ENCODE data around the gene IDUA.
"Not testable (repeated sequence)": the region's sequence is repeated elsewhere in the genome, so short reads cannot be mapped to it uniquely, and the experiment has no call there.

The IDUA gene

GRCh38 chr4:967113-968104 is 19.4 kb upstream of the IDUA start:
- H3K4me1 ChIP-seq = peaks cover 2% of the 10 kb centered on the region; the same call in 1 of the 2 replicates
- no peak overlapping the region for H3K4me3 ChIP-seq
- in situ Hi-C loops (cut with MboI; ENCODE audit: low sequenced_read_pairs) = no loop called here
- H3K27me3 ChIP-seq (ENCODE audit: low read depth) = no peaks in the 10 kb centered on the region
- DNase-seq (ENCODE audit: low spot score in 2 of 2) = no peak
- H3K36me3 ChIP-seq (replicated peaks) = no peaks in the 10 kb centered on the region
- H3K9me3 ChIP-seq = no peaks in the 10 kb centered on the region

DNA sequence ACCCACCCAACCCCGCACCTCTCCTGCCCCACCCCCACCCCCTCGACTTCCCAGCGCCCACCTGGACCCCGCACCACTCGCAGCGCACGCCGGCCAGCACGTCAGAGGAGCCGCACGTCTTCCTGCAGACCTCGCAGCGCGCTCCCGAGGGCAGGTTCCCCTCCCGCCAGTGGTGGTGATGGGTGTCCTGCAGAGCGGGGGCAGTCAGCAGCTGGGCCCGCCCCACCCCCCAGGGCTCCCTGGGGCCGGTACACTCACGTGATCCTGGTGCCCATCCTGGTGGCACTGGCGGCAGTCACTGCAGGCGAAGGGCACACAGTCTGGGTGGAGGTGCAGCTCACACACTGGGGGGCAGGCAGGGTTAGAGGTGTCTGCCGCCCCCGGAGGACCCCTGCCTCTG is 18.6 kb upstream of the IDUA start:
- no peak overlapping the region for H3K4me3 ChIP-seq
- in situ Hi-C loops (cut with MboI; ENCODE audit: low sequenced_read_pairs) = no loop called here
- H3K27me3 ChIP-seq (ENCODE audit: low read depth) = no peaks in the 10 kb centered on the region
- H3K4me1 ChIP-seq = peaks cover 2% of the 10 kb centered on the region; the same call in 1 of the 2 replicates
- DNase-seq (ENCODE audit: low spot score in 2 of 2) = no peak
- no peaks in the 10 kb centered on the region for H3K9me3 ChIP-seq
- no peaks in the 10 kb centered on the region for H3K36me3 ChIP-seq (replicated peaks)

DNA sequence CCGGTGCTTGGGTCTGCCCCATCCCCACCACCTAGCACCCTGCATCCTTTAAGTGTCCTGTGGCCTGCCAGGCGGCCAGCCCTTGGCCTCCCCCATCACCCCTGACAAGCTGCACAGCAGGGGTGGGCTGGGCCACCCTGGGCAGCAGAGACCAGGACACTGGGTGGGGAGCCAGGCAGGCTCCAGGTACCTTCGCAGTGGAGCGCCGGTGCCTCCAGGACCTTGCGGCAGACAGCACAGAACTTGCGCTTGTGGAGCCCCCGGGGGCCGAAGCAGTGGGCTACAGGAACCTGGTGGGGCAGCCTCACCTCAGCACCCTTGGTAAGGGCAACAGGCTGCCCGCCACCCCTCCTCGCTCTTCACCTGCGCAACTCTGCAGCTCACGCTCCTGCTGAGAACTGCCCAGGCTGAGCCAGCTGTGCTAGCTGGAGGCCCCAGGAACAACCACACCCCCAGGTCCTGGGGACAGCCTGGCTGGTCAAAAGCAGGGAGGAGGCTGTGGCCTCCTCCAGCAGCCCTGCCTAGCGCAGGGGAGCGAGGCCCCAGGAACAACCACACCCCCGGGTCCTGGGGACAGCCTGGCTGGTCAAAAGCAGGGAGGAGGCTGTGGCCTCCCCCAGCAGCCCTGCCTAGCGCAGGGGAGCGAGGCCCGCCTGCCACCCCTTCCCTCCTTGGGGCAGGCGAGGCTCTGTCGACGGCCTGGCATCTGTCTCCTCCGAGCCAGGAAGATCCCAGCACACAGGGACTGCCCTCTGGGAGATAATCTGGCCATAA is 18.0 kb upstream of the IDUA start:
- in situ Hi-C loops (cut with MboI; ENCODE audit: low sequenced_read_pairs) = no loop called here
- H3K4me3 ChIP-seq = no peak overlapping the region
- no peaks in the 10 kb centered on the region for H3K27me3 ChIP-seq (ENCODE audit: low read depth)
- peaks cover 2% of the 10 kb centered on the region; the same call in 1 of the 2 replicates for H3K4me1 ChIP-seq
- H3K9me3 ChIP-seq = no peaks in the 10 kb centered on the region
- no peak for DNase-seq (ENCODE audit: low spot score in 2 of 2)
- H3K36me3 ChIP-seq (replicated peaks) = no peaks in the 10 kb centered on the region

- Histone ChIP-seq H3K9me3 (no peaks in the 10 kb centered on the region), H3K27me3 (ENCODE audit: low read depth) (no peaks in the 10 kb centered on the region), H3K4me1 (peaks cover 2% of the 10 kb centered on the region; the same call in 1 of the 2 replicates), H3K4me3 (no peak overlapping the region), H3K36me3 (replicated peaks) (no peaks in the 10 kb centered on the region)
- in situ Hi-C loops (cut with MboI; ENCODE audit: low sequenced_read_pairs) = no loop called here
- no peak for DNase-seq (ENCODE audit: low spot score in 2 of 2)
Measured at GRCh38 chr4:970046-970745, 16.6 kb upstream of the IDUA start.

DNA sequence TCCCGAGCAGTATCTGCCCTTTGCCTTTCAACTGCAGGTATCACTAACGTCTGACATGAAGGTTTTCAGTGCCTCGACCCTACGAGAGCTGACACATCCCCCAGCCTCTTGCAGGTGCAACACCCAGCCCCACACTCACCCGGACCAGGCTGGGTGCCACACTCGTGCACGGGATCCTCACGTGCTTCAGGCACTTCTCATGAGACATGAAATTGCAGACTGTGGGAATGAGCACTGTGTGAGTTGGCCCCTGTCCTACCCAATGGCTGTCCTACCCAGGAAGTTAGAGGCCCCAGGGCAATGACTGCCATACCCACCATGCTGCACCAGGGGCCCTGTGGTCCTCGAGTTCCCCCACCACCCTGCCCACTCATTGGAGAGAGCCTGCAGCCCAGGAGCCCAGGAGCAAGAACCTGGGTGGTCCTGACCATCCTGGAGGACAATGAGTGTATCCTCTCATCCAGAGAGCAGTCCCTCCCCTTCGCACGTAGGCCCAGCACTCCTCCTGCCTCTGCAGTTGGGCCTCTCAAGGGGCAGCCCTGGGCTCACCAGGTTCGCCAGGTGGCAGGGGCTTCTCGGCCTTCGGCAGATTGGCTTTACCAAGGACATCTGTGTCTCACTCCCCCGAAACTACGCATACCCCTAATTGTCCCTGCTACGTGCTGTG is 15.9 kb upstream of the IDUA start:
- H3K36me3 ChIP-seq (replicated peaks) = no peaks in the 10 kb centered on the region
- no peak overlapping the region for H3K4me3 ChIP-seq
- no peak for DNase-seq (ENCODE audit: low spot score in 2 of 2)
- no peaks in the 10 kb centered on the region for H3K9me3 ChIP-seq
- no peaks in the 10 kb centered on the region for H3K27me3 ChIP-seq (ENCODE audit: low read depth)
- in situ Hi-C loops (cut with MboI; ENCODE audit: low sequenced_read_pairs) = no loop called here
- H3K4me1 ChIP-seq = peaks cover 2% of the 10 kb centered on the region; the same call in 1 of the 2 replicates

GRCh38 chr4:971666-972500 is 15.0 kb upstream of the IDUA start:
- peak overlapping the region; percentile 60 for H3K4me3 ChIP-seq
- H3K9me3 ChIP-seq = no peaks in the 10 kb centered on the region
- H3K4me1 ChIP-seq = peaks cover 2% of the 10 kb centered on the region; the same call in 1 of the 2 replicates
- H3K36me3 ChIP-seq (replicated peaks) = no peaks in the 10 kb centered on the region
- H3K27me3 ChIP-seq (ENCODE audit: low read depth) = no peaks in the 10 kb centered on the region
- in situ Hi-C loops (cut with MboI; ENCODE audit: low sequenced_read_pairs) = no loop called here
- DNase-seq (ENCODE audit: low spot score in 2 of 2) = no peak

DNA sequence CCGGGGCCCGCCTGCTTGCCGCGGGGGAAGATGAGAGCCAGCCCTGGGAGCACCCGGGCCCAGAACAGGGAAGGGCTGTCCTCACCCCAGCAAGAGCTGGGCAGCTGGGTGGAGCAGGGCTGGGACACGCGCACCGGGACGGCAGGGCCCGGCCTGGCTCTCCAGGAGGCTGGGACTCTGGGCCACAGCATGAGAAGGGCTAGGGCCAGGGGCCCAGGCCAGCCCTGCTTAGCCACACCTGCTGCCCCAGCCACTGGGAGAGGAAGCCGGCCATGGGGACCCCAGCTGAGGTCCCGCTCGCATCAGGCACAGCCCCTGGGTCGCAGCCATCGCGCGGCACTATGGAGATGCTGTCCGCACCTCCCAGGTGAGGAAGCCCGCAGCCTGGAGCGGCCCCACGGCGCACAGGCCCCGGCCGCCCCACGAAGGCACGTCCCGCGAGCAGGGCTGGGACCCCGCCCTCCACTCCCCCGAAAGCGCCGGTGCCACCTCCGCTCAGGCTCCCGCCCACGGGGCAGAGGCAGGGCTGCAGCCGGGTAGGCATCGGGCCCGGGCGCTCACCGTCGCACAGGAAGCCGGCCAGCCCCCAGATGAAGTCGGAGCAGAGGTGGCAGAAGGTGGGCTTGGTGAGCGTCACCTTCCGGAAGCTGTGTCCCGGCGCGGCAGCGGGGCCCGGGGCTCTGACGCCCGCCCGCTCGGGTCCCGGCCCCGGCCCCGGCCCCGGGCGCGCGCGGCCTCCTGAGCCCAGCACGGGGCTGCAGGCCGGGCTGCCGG is 14.0 kb upstream of the IDUA start:
- Histone ChIP-seq H3K36me3 (replicated peaks) (no peaks in the 10 kb centered on the region), H3K27me3 (ENCODE audit: low read depth) (no peaks in the 10 kb centered on the region)
- DNase-seq (ENCODE audit: low spot score in 2 of 2) = peak in 1 of 2 experiments; percentile 46

DNA sequence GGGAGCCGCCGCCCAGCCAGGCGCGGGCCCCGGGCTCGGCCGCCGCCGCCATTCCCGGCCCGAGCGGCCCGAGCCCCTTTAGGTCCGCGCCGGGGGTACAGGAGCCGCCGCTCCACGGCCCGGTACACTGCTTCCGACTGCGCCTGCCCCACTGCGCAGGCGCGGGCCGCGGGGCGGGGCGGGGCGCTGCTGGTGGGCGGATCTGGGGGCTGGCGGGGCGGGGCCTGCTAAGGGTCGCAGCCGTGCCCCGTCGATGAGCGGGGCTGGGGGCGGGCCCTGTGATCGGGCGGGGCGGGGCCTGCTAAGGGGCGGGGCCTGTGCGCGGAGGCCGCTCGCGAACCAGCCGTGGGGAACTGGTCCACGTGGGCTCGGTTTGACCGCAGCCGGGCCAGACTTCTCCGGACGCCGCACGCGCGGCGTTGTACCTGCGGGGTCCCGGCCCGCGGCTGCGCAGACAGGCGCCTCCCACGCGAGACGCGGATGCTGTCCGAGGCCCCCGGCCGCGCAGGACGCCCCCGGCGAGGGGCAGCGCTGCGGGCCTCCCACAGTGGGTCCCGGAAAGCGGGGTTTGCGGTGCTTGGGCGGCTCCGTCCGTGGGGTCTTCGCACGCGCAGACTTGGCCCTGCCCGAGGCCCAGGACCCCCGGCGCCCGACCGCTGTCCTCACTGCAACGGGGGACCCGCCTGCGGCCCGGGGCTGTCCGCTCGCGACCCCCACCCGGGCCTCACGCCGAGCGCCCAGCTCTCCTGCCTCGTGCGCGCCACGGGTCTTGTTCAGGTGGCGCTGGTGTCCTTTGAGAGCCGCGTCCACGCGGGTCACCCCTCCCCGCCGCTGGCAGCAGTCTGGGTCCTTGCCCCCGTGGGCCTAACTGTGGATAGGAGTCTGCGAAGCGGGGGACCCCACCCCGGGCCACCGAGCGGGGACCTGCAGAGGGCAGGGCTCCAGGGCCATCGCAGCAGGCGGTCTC is 13.1 kb upstream of the IDUA start, which contains the start of gene DGKQ:
Gene DGKQ, minus strand, starts transcription at position 139 of the 967 bp plus-strand sequence. Its CDS starts 87 bp downstream, at position 52.
- Histone ChIP-seq H3K9me3 (no peaks in the 10 kb centered on the region), H3K4me3 (peak within 1 kb of the TSS; percentile 60), H3K27me3 (ENCODE audit: low read depth) (no peaks in the 10 kb centered on the region), H3K36me3 (replicated peaks) (no peaks in the 10 kb centered on the region), H3K4me1 (peaks cover 2% of the 10 kb centered on the region; the same call in 1 of the 2 replicates)
- in situ Hi-C loops (cut with MboI; ENCODE audit: low sequenced_read_pairs) = no loop called here
- DNase-seq (ENCODE audit: low spot score in 2 of 2) = peak; percentile 60 to 85

More for the DNA sequence above, 14.0 kb upstream of the IDUA start:
- in situ Hi-C loops (cut with MboI; ENCODE audit: low sequenced_read_pairs) = no loop called here
- Histone ChIP-seq H3K4me3 (peak overlapping the region; percentile 60), H3K4me1 (peaks cover 2% of the 10 kb centered on the region; the same call in 1 of the 2 replicates), H3K9me3 (no peaks in the 10 kb centered on the region)

DNA sequence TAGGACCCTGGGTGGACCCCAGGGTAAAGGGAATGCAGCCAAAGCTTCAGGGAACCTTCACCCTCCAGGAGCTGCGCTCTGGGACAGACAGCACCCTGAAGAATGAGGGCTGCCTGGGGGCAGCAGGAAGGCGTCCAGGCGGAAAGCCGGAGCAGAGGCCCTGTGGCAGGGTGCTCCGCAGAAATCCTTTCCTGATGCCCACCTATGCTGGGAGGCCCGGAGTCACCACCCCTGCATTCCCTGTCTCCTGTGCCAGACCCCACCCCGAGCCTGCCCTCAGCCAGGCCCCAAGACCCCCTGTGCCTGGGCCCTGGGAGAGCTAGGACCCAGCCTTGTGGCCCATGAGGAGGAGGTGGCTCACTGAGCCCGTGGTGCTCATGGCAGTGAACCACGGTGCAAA is 12.2 kb upstream of the IDUA start:
- Histone ChIP-seq H3K27me3 (ENCODE audit: low read depth) (no peaks in the 10 kb centered on the region), H3K9me3 (no peaks in the 10 kb centered on the region), H3K4me1 (peaks cover 2% of the 10 kb centered on the region; the same call in 1 of the 2 replicates), H3K36me3 (replicated peaks) (no peaks in the 10 kb centered on the region), H3K4me3 (no peak overlapping the region)
- no peak for DNase-seq (ENCODE audit: low spot score in 2 of 2)
- in situ Hi-C loops (cut with MboI; ENCODE audit: low sequenced_read_pairs) = no loop called here

GRCh38 chr4:976016-976415 is 10.8 kb upstream of the IDUA start:
- DNase-seq (ENCODE audit: low spot score in 2 of 2); H3K4me1 ChIP-seq; H3K9me3 ChIP-seq; H3K4me3 ChIP-seq; H3K36me3 ChIP-seq (replicated peaks); H3K27me3 ChIP-seq (ENCODE audit: low read depth); in situ Hi-C loops (cut with MboI; ENCODE audit: low sequenced_read_pairs): not testable (repeated sequence)

Data from HAP-1 (cell line).